ENCODE data around the gene CABP2. TPM values are rescaled to one million over a fixed set of nuclear protein-coding genes. Genes with fewer than 3 reads are reported as not detected.
"Not testable (repeated sequence)": the region's sequence is repeated elsewhere in the genome, so short reads cannot be mapped to it uniquely, and the experiment has no call there.

Gene CABP2
- total RNA-seq, 1 donor from 2014 or later: not detected

DNA sequence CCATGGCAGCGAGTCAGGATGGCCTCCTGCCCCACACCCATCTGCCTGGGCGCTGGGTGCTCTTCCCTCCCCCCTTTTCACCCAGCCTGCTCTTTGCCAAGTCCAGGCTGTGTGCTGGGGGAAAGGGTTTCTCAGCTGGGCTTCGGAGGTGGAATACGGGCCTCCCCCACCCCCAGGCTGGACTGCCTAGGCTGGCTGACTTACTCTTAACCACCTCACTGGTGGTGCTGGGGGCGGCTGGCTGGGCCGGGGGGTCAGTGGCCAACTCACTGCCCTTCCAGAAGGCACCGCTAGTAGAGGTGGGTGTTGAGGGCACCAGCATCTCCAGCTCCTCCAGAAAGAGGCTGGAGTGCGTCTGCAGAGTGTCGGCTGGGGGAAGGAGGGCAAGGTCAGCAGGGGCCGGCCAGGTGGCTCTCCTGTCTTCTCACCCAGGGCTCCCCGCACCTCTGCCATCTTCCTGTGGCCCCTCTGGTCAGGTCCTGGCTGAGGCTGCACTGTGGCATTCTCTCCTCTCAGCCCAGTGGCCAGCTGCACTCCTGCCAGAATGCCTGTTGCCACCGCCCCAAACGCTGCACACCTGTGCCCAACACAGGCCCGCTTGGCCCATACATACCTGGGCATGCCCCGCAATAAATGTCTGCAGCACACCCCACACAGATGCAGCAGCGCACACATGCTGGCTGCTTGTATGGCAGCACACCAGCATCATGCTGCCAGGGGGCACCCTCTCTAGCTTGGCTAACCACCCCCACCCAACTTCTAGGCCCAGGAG lies 27.8 kb downstream of the CABP2 start:
- DNase-seq (ENCODE audit: low read depth): no peak

DNA sequence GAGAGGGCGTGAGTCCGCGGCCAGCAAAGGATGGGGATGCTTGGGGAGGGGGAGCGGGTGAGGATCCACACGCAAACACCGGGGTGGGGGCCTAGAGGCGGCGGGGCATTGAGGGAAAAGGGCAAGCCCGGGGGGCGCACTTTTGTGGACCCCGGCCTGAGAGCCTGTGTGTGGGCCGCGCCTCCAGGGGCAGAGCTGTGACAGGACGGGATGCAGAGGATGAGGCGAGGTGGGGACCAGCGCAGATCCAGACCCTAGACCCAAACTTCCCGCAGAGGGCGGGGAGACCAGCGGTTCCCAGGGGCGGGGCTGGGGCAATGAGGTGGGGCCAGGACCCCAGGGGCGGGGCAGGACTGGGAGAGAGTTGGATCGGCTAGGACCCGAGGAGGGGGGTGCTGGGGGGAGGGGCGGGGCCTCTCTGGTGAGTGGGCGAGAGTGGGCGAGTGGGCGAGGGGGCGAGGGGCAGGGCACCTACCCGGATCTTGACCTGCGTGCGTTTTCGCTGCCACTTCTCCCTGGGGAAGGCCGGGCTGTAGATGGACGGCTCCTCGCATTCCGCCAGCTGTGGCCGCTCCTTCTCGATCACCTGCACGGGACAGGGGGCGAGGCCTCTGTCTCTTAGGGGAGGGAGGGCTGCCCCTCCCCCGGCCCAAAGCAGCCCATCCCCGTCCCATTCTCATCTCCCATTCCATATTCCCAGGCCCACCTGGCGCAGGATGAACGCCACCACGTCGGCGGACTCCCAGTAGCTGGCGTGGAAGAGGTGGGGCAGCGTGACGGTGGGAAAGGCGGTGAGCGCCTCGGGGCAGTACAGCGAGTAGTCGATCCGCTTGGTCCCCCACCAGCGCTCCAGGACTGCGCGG lies 28.6 kb downstream of the CABP2 start:
- no peak for DNase-seq (ENCODE audit: low read depth)

DNA sequence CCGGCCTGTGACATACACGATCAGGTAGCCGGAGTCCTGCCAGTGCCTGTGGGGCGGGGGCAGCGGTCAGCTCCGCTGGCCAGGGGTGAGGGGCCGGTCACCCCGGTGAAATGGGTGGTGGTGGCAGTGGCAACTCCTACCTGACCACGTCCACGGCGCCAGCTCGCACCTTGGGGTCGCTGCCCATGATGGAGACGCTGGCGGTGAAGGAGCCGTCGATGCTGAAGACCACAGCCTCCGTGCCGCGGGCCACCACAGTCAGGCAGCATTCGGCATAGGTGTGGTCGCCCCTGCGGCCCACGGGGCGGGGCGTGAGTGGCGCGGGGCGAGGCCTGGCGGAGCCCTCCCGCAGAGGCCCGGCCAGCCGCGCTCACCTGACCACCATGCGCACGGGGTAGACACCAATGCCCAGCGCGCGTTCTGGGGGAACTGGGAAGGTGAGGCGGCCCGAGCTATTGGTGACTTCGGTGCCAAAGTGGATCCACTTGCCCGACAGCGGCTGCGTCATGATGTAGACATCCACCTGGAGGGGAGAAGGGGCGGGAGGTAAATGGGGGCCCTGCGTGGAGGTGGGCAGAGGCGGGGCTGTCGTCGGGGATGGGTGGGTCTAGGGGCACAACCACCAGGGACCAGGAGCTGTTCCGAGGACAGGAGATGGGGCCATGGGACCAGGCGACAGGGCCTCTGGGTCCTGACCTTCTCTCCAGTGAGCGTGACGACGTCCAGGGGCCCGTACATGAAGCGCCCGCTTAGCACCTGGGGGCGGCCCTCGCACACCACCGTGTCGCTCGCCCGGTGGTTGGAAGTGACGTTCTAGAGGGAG lies 29.5 kb downstream of the CABP2 start:
- DNase-seq (ENCODE audit: low read depth): no peak

DNA sequence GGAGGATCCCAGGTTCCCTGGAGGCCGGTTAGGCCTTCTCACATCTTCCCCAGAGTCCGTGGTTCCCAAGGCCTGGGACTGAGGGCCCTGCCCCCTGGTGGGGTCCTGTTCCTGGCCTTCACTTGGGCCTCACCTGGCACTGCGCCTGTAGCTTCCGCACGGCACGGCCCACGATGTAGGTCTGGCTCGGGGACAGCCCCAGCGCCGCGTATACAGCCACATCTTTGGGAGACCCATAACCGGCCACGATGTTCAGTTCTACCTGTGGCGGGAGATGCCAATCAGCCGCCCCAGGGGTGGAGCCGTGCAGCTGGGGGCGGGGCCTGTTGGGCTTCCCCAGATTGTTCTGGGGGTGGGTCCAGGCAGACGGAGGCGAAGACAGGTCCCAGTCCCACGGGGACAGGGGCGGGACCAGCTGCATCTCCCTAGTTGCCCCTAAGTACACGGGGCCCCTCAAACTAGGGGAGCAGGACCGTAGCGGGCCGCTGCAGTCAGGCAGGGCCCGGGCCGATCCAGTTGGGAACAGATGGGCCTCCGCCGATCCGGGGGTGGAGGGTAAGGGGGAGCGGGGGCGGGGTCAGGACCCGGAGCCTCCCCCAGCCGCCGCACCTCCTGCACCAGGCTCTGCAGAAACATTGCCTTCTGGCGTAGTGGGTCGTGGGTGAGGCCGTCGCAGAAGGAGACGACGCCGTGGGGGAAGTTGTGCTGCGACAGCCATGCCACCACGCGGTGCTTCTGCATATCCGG lies 30.3 kb downstream of the CABP2 start:
- DNase-seq (ENCODE audit: low read depth): no peak

DNA sequence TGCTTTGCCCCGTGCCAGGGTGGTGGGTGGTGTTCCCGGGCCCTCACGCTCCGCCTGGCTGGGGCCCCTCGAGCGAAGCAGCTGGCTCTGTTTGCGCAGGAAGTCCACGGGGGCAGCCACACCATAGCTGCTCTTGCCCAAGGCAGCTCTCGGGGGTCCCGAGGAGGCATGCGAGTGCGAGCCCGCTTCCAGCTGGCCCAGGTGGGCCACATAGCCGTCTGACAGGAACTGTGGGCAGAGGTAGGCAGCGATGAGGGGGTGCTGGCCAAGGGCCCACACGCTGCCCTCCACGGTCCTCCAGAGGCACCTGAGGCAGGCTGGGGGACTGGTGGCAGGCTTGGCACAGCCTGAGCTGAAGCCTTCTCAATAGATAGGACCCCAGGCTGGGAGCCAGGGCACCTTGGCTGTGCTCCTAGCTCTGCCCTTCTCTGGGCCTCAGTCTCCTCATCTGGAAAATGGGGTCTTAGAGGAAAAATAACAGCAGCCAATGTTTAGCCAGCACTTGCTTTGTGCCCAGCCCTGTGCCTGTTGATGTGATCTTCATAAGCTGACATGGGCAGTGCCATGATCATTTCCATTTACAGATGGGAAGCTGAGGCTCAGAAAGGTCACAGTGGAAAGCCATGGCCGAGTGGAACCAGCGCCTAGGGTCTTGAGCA lies 31.0 kb downstream of the CABP2 start:
- no peak for DNase-seq (ENCODE audit: low read depth)

DNA sequence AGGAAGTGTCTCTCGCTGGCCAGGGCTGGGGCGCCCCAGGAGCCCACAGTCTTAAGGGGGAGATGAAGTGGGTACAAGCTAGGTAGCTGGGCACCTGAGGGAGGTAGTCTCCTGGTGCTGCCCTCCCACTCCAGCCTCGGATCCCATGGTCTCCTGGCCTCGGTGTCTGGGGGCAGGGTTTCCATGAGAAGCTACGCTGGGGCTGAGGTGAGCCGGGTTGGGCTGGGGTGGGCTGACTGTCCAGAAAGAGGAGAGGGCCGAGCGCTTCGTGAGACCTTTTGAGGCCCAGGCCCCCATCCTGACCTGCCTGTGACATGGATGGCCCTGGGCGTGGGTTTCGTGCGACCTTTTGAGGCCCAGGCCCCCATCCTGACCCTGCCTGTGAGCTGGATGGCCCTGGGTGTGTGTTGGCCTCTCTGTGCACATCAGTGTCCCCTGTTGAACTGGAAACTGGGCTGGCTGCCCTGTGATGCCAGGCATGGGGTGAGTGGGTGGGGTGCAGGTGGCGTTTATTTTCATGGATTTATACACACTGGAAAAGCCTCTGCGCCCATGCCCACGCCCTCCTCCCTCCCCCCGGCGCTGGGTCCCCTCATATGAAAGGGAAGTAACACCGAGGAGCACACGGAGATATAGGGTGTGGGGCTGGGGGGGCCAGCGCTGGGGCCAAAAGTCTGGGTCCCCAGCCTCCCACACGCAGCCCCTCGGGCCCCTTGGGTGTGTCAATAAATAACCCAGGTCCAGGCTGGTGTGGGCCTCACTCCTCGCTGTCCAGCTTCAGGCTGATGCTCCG lies 31.8 kb downstream of the CABP2 start:
- DNase-seq (ENCODE audit: low read depth): no peak

DNA sequence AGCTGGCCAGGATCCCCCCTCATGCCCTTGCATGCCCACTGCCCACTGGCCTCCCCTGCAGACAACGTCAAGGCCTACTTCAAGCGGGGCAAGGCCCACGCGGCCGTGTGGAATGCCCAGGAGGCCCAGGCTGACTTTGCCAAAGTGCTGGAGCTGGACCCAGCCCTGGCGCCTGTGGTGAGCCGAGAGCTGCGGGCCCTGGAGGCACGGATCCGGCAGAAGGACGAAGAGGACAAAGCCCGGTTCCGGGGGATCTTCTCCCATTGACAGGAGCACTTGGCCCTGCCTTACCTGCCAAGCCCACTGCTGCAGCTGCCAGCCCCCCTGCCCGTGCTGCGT lies 32.5 kb downstream of the CABP2 start:
- DNase-seq (ENCODE audit: low read depth): no peak

DNA sequence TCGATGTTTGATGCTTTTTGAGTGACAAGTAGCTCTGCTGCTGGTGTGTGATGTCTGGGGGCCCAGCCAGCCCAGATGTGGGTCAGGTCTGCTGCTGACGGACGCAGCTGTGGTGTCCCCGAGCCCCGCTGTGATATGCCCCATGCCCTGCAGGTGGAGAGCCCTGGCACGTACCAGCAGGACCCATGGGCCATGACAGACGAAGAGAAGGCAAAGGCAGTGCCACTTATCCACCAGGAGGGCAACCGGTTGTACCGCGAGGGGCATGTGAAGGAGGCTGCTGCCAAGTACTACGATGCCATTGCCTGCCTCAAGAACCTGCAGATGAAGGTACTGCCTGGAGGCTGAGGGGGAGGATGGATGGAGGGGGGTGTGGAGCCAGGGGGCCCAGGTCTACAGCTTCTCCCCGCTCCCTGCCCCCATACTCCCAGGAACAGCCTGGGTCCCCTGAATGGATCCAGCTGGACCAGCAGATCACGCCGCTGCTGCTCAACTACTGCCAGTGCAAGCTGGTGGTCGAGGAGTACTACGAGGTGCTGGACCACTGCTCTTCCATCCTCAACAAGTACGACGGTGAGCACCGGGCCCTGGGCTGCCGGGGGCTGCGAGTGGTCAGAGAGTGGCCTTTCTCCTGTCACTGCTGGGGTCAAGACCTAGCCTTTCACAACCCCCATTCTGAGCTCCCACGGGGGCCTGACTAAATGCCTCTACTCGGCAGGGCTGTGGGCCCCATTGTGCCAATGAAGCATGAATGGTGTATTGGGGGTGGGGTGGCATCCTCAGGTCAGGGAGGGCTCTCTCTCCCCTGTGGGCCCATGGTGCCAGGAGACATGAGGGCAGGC lies 33.1 kb downstream of the CABP2 start:
- DNase-seq (ENCODE audit: low read depth): no peak

DNA sequence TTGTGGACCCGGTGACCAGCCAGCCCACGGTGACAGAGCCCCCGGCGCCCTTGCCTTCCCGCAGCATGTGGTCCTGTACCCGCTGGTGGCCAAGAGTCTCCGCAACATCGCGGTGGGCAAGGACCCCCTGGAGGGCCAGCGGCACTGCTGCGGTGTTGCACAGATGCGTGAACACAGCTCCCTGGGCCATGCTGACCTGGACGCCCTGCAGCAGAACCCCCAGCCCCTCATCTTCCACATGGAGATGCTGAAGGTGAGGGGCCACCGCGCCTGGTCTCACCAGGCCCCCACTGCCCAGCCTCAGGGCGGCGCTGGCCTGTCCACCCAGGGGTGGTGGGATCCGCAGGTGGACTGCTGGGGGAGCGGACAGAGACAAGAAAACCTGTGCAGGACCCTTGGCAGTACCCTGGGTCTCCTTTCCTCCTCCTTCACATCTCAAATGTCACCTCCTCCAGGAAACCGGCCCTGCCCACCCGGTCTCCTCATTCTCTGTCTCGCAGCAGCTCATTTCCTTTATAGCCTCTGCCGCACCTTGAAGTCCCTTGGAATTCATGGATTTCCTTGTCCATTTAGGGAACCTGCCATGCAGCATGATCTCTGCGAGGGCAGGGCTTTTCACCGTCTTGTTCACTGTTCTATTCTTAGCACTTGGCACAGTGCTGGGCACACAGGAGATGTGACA lies 33.9 kb downstream of the CABP2 start:
- DNase-seq (ENCODE audit: low read depth): no peak

DNA sequence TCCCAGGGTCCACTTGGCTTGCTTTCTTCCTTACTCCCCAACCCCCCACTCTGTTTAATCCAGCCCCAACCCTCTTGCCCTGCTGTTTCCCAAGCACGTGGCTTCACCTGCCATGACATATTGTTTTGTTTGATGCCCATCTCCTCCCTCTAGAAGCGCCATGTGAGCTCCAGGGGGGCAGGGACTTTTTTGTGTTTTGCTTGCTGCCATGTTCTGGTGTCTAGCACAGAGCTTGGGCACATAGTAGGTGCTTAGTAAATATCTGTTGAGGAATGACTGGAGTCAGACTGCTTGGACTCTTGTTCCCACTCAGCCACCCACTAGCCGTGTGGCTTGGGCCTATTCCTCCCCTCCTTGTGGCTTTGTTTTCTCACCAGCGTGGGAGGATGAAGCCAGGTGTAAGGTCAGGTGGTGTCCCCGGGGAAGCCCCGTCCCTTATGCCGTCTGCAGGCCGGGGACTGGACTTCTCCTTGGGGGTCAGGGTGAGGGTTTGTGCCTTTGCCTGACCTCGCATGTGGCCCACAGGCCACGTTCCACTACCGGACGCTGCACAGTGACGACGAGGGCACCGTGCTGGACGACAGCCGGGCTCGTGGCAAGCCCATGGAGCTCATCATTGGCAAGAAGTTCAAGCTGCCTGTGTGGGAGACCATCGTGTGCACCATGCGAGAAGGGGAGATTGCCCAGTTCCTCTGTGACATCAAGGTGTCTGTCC lies 36.6 kb downstream of the CABP2 start:
- DNase-seq (ENCODE audit: low read depth): no peak

DNA sequence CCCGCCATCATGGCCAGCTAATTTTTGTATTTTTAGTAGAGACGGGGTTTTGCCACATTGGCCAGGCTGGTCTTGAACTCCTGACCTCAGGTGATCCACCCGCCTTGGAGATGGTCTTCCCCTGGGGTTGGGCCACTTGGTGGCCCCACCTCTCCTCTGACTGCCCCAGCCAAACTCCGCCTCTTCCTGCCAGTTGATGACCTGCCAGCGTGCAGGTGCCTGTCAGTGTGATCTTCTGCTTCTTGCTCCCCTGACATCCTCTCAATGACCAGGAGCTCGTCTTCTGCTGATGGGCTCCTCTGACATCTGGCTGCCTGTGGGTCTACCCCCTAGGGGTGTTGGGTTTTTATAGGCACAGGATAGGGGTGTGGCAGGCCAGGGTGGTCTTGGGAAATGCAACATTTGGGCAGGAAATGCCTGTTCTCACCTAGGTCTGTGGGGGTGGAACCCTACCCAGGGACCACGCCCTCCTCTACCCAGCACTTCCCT lies 37.3 kb downstream of the CABP2 start:
- not testable (repeated sequence) for DNase-seq (ENCODE audit: low read depth)

DNA sequence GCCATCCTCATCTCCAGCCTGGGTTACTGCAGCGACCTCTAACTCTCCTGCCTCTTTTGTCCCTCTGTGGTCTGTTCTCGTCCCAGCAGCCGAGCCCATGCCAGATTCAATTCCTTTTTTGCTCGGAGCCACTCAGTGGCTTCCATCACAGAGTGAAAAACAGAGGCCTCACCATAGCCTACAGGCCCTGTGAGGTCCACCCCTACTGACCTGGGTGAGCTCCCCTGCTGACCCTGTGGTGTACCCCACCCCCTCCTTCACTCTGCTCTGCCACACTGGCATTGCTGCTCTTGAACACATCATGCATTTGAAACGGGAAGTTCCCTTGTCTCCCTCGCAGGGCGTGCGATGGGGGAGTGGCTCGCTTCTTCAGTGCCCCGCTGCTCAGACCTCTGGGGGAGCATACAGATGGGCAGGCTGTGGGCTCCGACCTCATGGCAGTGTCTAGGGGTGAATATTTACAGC lies 38.4 kb downstream of the CABP2 start:
- no peak for DNase-seq (ENCODE audit: low read depth)

DNA sequence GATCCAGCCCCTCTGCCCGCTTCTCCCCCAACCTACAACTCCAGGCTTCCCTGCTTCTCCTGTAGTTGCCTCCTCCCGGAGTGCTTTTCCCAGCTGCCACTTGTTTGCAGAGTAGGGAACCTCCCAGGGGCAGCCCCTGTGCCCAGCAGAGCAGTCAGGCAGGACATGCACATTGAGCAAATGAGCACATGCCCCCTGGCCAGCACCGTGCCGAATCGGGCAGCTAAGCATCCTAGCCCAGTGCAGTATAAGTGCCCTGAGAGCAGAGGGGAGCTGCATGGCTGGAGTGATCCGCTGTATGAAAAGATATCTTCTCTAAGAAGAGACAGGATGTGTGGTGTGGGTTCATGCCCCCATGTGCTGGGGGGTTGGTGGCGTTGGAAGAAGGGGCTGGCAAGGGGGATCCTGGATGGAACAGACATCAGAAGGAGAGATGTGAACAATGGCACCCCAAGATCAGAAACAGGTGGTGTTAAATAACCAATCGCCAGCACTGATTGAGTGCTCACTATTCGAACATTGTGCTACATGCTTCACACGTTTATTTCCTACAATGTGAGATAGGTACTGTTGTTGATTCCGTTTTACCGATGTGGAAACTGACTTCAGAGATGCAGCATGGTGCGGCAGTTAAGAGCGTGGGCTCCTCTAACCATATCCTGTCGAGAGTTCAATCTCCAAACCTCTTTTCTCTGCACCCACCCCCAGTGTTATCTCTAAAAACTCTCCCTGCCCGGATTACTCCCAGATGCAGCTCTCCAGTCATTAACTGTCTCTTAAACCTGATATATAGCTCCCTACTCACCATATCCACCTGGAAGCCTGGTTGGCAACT lies 39.2 kb downstream of the CABP2 start:
- no peak for DNase-seq (ENCODE audit: low read depth)

DNA sequence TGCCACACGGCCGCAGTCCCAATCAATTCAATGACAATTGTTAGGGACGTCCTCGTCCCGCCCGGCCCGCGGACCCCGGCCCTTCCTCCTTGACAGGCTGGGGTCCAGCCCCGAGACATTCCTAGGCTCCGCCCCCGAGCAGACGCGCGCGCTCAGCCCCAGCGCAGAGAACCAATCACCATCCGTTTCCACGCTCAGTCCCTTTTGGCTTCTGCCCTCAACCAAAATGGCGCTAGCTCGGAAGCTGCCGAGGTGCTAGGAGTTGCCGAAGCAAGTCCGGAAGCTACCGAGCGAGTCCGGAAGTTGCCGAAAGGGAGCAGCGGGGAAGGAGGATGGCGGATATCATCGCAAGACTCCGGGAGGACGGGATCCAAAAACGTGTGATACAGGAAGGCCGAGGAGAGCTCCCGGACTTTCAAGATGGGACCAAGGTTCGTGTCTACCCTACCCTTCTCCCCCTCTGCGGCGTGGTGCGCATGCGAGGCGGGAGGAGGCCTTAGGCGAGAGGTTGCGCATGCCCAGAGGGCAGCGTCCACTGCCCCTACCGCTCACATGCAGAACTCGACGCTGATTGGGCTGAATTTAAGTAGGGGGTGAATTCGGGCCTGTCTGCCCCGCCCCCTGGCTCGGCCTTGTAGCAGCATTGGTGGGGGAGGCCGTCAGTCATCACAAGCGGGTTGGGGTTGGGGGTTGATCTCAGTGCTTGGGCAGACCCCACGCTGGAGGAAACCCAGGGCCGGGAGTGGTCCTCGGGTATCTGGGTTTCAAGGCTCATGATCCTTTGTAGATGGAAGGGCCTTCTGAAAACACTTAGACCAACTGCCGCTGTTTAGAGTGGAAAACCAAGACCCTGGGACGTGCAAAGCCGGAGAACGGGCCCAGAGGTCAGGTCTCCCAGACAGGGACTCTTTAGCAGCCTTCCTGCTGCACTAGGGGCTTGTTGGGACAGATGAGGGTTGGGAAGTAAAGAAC lies 40.1 kb downstream of the CABP2 start, which contains the start of gene AIP:
AIP (plus strand) TSS at position 200 of the 972 bp plus-strand sequence; CDS start at position 333, 133 bp downstream.
- DNase-seq (ENCODE audit: low read depth): peak; percentile 99

DNA sequence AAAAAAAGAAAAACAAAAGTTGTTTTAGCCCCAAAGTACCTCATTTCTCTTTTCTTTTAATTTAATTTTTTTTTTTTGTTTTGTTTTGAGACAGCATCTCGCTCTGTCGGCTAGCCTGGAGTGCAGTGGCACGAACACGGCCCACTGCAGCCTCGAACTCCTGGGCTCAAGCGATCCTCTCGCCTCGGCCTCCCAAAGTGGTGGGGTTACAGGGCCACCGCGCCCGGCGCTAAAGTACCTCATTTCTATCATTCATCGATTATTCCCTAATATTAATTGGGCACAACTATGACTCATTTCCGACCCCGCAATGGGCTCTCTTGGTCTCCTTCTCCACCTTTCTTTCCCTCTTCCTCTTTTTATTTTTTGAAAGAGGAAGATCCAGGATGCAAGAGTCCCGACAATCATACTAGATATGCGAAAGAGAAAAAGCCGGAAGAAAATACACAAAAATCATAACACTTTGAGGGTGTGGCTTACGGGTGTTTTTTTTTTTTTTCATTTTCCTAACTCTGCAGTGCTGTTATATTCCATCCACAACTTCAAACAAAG lies 40.9 kb downstream of the CABP2 start:
- DNase-seq (ENCODE audit: low read depth): no peak

Data from myocyte (in vitro differentiated cells).